ENCODE data around the gene STRN3.

Gene STRN3

GRCh38 chr14:30998100-30998706 lies 28.0 kb downstream of the STRN3 start:
- DNase-seq (ENCODE audit: low read depth) = no peak
- H3K4me3 ChIP-seq (ENCODE audit: low read depth, low read length) = no peak overlapping the region

GRCh38 chr14:30996892-30997659 lies 29.1 kb downstream of the STRN3 start:
- TF ChIP-seq MAX (IDR thresholded peaks at IDR 0.05; ENCODE audit: low read depth, low read length) (no peak), MYC (IDR thresholded peaks at IDR 0.05; ENCODE audit: low read depth, low read length) (no peak), POLR2A (IDR thresholded peaks at IDR 0.05; ENCODE audit: extremely low read depth, insufficient read length) (no peak)
- TF ChIP-seq, protein P1, sequence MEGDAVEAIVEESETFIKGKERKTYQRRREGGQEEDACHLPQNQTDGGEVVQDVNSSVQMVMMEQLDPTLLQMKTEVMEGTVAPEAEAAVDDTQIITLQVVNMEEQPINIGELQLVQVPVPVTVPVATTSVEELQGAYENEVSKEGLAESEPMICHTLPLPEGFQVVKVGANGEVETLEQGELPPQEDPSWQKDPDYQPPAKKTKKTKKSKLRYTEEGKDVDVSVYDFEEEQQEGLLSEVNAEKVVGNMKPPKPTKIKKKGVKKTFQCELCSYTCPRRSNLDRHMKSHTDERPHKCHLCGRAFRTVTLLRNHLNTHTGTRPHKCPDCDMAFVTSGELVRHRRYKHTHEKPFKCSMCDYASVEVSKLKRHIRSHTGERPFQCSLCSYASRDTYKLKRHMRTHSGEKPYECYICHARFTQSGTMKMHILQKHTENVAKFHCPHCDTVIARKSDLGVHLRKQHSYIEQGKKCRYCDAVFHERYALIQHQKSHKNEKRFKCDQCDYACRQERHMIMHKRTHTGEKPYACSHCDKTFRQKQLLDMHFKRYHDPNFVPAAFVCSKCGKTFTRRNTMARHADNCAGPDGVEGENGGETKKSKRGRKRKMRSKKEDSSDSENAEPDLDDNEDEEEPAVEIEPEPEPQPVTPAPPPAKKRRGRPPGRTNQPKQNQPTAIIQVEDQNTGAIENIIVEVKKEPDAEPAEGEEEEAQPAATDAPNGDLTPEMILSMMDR (IDR thresholded peaks at IDR 0.05; ENCODE audit: low read depth, low read length) = no peak
- DNase-seq (ENCODE audit: low read depth) = no peak
- H3K4me3 ChIP-seq (ENCODE audit: low read depth, low read length) = no peak overlapping the region

More at GRCh38 chr14:30998100-30998706, 28.0 kb downstream of the STRN3 start:
- TF ChIP-seq MAX (IDR thresholded peaks at IDR 0.05; ENCODE audit: low read depth, low read length) = no peak
- TF ChIP-seq MYC (IDR thresholded peaks at IDR 0.05; ENCODE audit: low read depth, low read length) = no peak
- no peak for TF ChIP-seq POLR2A (IDR thresholded peaks at IDR 0.05; ENCODE audit: extremely low read depth, insufficient read length)
- TF ChIP-seq, protein P1 (IDR thresholded peaks at IDR 0.05; ENCODE audit: low read depth, low read length) = no peak

- no peak for DNase-seq (ENCODE audit: low read depth)
- TF ChIP-seq, protein P1 (IDR thresholded peaks at IDR 0.05; ENCODE audit: low read depth, low read length) = no peak
- TF ChIP-seq MAX (IDR thresholded peaks at IDR 0.05; ENCODE audit: low read depth, low read length) (no peak), POLR2A (IDR thresholded peaks at IDR 0.05; ENCODE audit: extremely low read depth, insufficient read length) (no peak), MYC (IDR thresholded peaks at IDR 0.05; ENCODE audit: low read depth, low read length) (no peak)
- no peak overlapping the region for H3K4me3 ChIP-seq (ENCODE audit: low read depth, low read length)
These were observed 30.5 kb downstream of the STRN3 start for GRCh38 chr14:30995689-30996088.

DNA sequence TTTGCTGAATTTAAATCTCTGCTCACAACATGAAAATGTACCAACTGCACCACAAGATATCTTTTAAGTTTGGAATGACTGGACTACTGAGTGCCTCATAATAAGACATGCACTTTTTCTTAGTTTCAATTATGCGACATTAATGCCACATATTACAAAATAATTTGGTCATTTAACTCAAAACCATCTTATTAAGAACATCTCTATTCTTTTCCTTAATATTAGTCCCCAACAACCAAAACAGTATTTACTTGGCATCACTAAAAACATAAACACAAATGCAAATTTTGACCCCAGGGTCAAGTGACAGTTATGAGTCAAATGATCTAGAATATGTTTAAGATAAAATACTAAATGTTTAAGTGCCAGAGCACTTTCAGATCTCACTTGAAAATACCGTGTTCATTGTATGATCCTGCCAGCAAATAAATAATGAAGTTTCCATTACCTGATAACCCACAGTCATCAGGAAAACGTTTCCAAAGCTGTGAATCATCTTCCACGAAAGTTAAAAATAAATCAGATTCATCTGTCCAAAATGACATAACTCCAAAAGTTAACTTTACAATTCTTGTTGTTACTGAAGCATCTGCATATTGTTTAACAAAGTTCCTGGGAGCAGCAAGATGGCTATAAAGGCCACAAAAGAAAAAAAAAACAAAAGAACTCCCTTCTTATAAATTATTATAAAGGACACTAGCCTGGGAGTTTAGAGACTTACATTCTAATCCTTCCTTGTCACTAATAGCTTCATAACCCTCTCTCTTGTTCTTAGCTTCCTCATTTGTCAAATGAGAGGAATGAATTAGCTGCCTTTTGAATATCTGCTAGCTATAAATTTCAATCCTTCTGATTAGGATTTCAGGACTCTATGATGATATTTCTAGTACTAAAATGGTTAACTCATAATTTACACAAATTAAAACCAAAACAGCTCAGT lies 31.2 kb downstream of the STRN3 start:
- no peak for DNase-seq (ENCODE audit: low read depth)
- H3K4me3 ChIP-seq (ENCODE audit: low read depth, low read length) = no peak overlapping the region
- no peak for TF ChIP-seq POLR2A (IDR thresholded peaks at IDR 0.05; ENCODE audit: extremely low read depth, insufficient read length)

DNA sequence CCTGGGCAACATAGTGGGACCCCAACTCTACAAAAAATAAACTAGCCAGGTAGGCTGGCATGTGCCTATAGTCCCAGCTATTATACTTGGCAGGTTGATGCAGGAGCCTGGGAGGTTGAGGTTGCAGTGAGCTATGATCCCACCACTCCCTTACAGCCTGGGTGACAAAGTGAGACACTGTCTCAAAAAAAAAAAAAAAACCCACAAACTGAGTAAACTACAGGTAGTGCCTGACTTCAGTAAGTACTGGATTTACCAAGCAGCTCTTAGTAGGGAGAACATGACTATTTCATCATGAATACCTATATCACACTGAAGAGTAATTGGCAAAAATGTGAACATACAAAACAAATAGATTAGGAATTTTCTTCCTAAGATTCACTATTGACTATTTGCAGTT lies 33.1 kb downstream of the STRN3 start:
- no peak for TF ChIP-seq POLR2A (IDR thresholded peaks at IDR 0.05; ENCODE audit: extremely low read depth, insufficient read length)
- DNase-seq (ENCODE audit: low read depth) = no peak
- H3K4me3 ChIP-seq (ENCODE audit: low read depth, low read length) = no peak overlapping the region

DNA sequence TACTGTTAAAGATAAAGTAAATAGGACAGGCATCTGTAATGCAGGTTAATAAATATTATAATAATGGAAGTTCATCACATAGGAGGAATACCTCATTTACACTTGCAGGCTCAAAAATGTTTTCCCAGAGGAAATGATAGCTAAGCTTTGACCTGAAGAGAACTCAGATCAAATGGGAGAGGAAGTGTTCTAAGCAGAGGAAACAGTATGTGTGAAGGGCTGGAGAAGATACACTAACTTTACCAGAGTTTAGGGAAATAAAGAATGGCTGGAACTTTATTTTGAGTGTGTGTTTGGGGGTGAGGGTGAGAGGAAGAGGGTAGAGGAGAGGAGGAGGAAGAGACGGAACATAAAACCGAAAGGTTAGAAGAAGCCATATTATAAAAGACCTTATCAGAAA lies 34.8 kb downstream of the STRN3 start:
- TF ChIP-seq POLR2A (IDR thresholded peaks at IDR 0.05; ENCODE audit: extremely low read depth, insufficient read length) = no peak
- TF ChIP-seq, protein P1 (IDR thresholded peaks at IDR 0.05; ENCODE audit: low read depth, low read length) = no peak
- no peak for TF ChIP-seq MYC (IDR thresholded peaks at IDR 0.05; ENCODE audit: low read depth, low read length)
- no peak for TF ChIP-seq MAX (IDR thresholded peaks at IDR 0.05; ENCODE audit: low read depth, low read length)

More for the DNA sequence above, 34.8 kb downstream of the STRN3 start:
- H3K4me3 ChIP-seq (ENCODE audit: low read depth, low read length) = no peak overlapping the region
- DNase-seq (ENCODE audit: low read depth) = no peak
